EL (cell line): ENCODE measurements around the gene FAM117B.
A peak's percentile ranks its signal among the peaks of the same experiment; 100 is the strongest.

Source experiments
- DNase-seq: peaks from one replicate; pipeline ENCODE4 v3.0.0-alpha.2; 2016

The FAM117B gene

GRCh38 chr2:202634556-202635427 is at the start of gene FAM117B:
TSS of gene FAM117B (plus strand) at chr2:202634969. CDS start at chr2:202635188, 219 bp downstream.
- DNase-seq: peak; percentile 97

- peak; percentile 71 for DNase-seq
Observed at GRCh38 chr2:202588647-202589581, 45.9 kb upstream of the FAM117B start.

- DNase-seq: no peak
Observed at GRCh38 chr2:202589582-202589949, 45.2 kb upstream of the FAM117B start.

GRCh38 chr2:202592566-202592965 is 42.2 kb upstream of the FAM117B start:
- no peak for DNase-seq

GRCh38 chr2:202599105-202599504 is 35.7 kb upstream of the FAM117B start:
- no peak for DNase-seq

GRCh38 chr2:202599911-202600310 is 34.9 kb upstream of the FAM117B start:
- no peak for DNase-seq

GRCh38 chr2:202604699-202605098 is 30.1 kb upstream of the FAM117B start:
- no peak for DNase-seq

GRCh38 chr2:202605174-202605573 is 29.6 kb upstream of the FAM117B start:
- DNase-seq: no peak

- no peak for DNase-seq
Observed at GRCh38 chr2:202608142-202608852, 26.5 kb upstream of the FAM117B start.

- DNase-seq: no peak
Observed at GRCh38 chr2:202609381-202610145, 25.2 kb upstream of the FAM117B start.

GRCh38 chr2:202610380-202610779 is 24.4 kb upstream of the FAM117B start:
- no peak for DNase-seq

- no peak for DNase-seq
Observed at GRCh38 chr2:202612145-202612544, 22.6 kb upstream of the FAM117B start.

GRCh38 chr2:202613479-202613878 is 21.3 kb upstream of the FAM117B start:
- DNase-seq: no peak

- DNase-seq: no peak
Observed at GRCh38 chr2:202624133-202624532, 10.6 kb upstream of the FAM117B start.

- DNase-seq: no peak
Observed at GRCh38 chr2:202627042-202627441, 7.7 kb upstream of the FAM117B start.

- no peak for DNase-seq
Observed at GRCh38 chr2:202628646-202629198, 6.0 kb upstream of the FAM117B start.

- DNase-seq: peak; percentile 11
Observed at GRCh38 chr2:202632682-202633290, 2.0 kb upstream of the FAM117B start.

- no peak for DNase-seq
Observed at GRCh38 chr2:202633470-202633869, 1.3 kb upstream of the FAM117B start.

- peak; percentile 69 for DNase-seq
Observed at GRCh38 chr2:202635428-202636212, 851 bp downstream of the FAM117B start.

- DNase-seq: no peak
Observed at GRCh38 chr2:202636213-202636513, 1.4 kb downstream of the FAM117B start.

GRCh38 chr2:202638721-202639120 is 4.0 kb downstream of the FAM117B start:
- no peak for DNase-seq
